ENCODE results near the gene PDE4D.
"Not testable (repeated sequence)": the region's sequence is repeated elsewhere in the genome, so short reads cannot be mapped to it uniquely, and the experiment has no call there.

The PDE4D gene

GRCh38 chr5:59463618-59464166, 429.8 kb downstream of the PDE4D start:
- H3K9ac ChIP-seq (ENCODE audit: low read depth, low read length); H3K36me3 ChIP-seq (ENCODE audit: insufficient read depth, low read length); H3K4me1 ChIP-seq (ENCODE audit: insufficient read depth, low read length); H3K9me3 ChIP-seq (ENCODE audit: control insufficient read depth, insufficient read depth, low read length): not testable (repeated sequence)

- no peaks in the 10 kb centered on the region for H3K36me3 ChIP-seq (ENCODE audit: insufficient read depth, low read length)
- H3K9me3 ChIP-seq (ENCODE audit: control insufficient read depth, insufficient read depth, low read length) = no peaks in the 10 kb centered on the region
- H3K4me1 ChIP-seq (ENCODE audit: insufficient read depth, low read length) = 0 out of 2 replicates have a peak, but pooled peaks cover 4% of the 10 kb centered on the region
- no peak overlapping the region for H3K9ac ChIP-seq (ENCODE audit: low read depth, low read length)
Observed at GRCh38 chr5:59462956-59463355, 430.6 kb downstream of the PDE4D start.

- Histone ChIP-seq H3K9ac (ENCODE audit: low read depth, low read length) (no peak overlapping the region), H3K4me1 (ENCODE audit: insufficient read depth, low read length) (0 out of 2 replicates have a peak, but pooled peaks cover 4% of the 10 kb centered on the region), H3K9me3 (ENCODE audit: control insufficient read depth, insufficient read depth, low read length) (no peaks in the 10 kb centered on the region), H3K36me3 (ENCODE audit: insufficient read depth, low read length) (no peaks in the 10 kb centered on the region)
Observed at GRCh38 chr5:59460368-59461153, 433.0 kb downstream of the PDE4D start.

GRCh38 chr5:59458966-59459729, 434.4 kb downstream of the PDE4D start:
- H3K9me3 ChIP-seq (ENCODE audit: control insufficient read depth, insufficient read depth, low read length) = no peaks in the 10 kb centered on the region
- 0 out of 2 replicates have a peak, but pooled peaks cover 4% of the 10 kb centered on the region for H3K4me1 ChIP-seq (ENCODE audit: insufficient read depth, low read length)
- no peak overlapping the region for H3K9ac ChIP-seq (ENCODE audit: low read depth, low read length)
- no peaks in the 10 kb centered on the region for H3K36me3 ChIP-seq (ENCODE audit: insufficient read depth, low read length)

- Histone ChIP-seq H3K9me3 (ENCODE audit: control insufficient read depth, insufficient read depth, low read length) (no peaks in the 10 kb centered on the region), H3K36me3 (ENCODE audit: insufficient read depth, low read length) (no peaks in the 10 kb centered on the region), H3K9ac (ENCODE audit: low read depth, low read length) (no peak overlapping the region), H3K4me1 (ENCODE audit: insufficient read depth, low read length) (0 out of 2 replicates have a peak, but pooled peaks cover under 1% of the 10 kb centered on the region)
Observed at GRCh38 chr5:59458321-59458720, 435.2 kb downstream of the PDE4D start.

- Histone ChIP-seq H3K36me3 (ENCODE audit: insufficient read depth, low read length) (no peaks in the 10 kb centered on the region), H3K9me3 (ENCODE audit: control insufficient read depth, insufficient read depth, low read length) (no peaks in the 10 kb centered on the region; the same call in 1 of the 2 replicates), H3K4me1 (ENCODE audit: insufficient read depth, low read length) (no peaks in the 10 kb centered on the region), H3K9ac (ENCODE audit: low read depth, low read length) (no peak overlapping the region)
Observed at GRCh38 chr5:59449905-59450644, 443.5 kb downstream of the PDE4D start.

- no peaks in the 10 kb centered on the region; the same call in 1 of the 2 replicates for H3K9me3 ChIP-seq (ENCODE audit: control insufficient read depth, insufficient read depth, low read length)
Observed at GRCh38 chr5:59446356-59446755, 447.2 kb downstream of the PDE4D start.

GRCh38 chr5:59445741-59446140, 447.8 kb downstream of the PDE4D start:
- H3K9ac ChIP-seq (ENCODE audit: low read depth, low read length) = no peak overlapping the region
- no peaks in the 10 kb centered on the region for H3K36me3 ChIP-seq (ENCODE audit: insufficient read depth, low read length)
- H3K4me1 ChIP-seq (ENCODE audit: insufficient read depth, low read length) = no peaks in the 10 kb centered on the region
- no peaks in the 10 kb centered on the region; the same call in 1 of the 2 replicates for H3K9me3 ChIP-seq (ENCODE audit: control insufficient read depth, insufficient read depth, low read length)

More at GRCh38 chr5:59446356-59446755, 447.2 kb downstream of the PDE4D start:
- Histone ChIP-seq H3K4me1 (ENCODE audit: insufficient read depth, low read length) (no peaks in the 10 kb centered on the region), H3K9ac (ENCODE audit: low read depth, low read length) (no peak overlapping the region), H3K36me3 (ENCODE audit: insufficient read depth, low read length) (no peaks in the 10 kb centered on the region)

- Histone ChIP-seq H3K36me3 (ENCODE audit: insufficient read depth, low read length) (no peaks in the 10 kb centered on the region), H3K9ac (ENCODE audit: low read depth, low read length) (no peak overlapping the region), H3K4me1 (ENCODE audit: insufficient read depth, low read length) (no peaks in the 10 kb centered on the region), H3K9me3 (ENCODE audit: control insufficient read depth, insufficient read depth, low read length) (no peaks in the 10 kb centered on the region)
Observed at GRCh38 chr5:59439303-59439702, 454.2 kb downstream of the PDE4D start.

GRCh38 chr5:59437176-59437575, 456.4 kb downstream of the PDE4D start:
- no peaks in the 10 kb centered on the region for H3K9me3 ChIP-seq (ENCODE audit: control insufficient read depth, insufficient read depth, low read length)
- H3K4me1 ChIP-seq (ENCODE audit: insufficient read depth, low read length) = no peaks in the 10 kb centered on the region
- no peaks in the 10 kb centered on the region for H3K36me3 ChIP-seq (ENCODE audit: insufficient read depth, low read length)
- no peak overlapping the region for H3K9ac ChIP-seq (ENCODE audit: low read depth, low read length)

- Histone ChIP-seq H3K36me3 (ENCODE audit: insufficient read depth, low read length) (no peaks in the 10 kb centered on the region), H3K9ac (ENCODE audit: low read depth, low read length) (no peak overlapping the region), H3K9me3 (ENCODE audit: control insufficient read depth, insufficient read depth, low read length) (no peaks in the 10 kb centered on the region), H3K4me1 (ENCODE audit: insufficient read depth, low read length) (no peaks in the 10 kb centered on the region)
Observed at GRCh38 chr5:59436364-59437148, 457.0 kb downstream of the PDE4D start.

GRCh38 chr5:59433174-59433573, 460.4 kb downstream of the PDE4D start:
- no peaks in the 10 kb centered on the region for H3K9me3 ChIP-seq (ENCODE audit: control insufficient read depth, insufficient read depth, low read length)

GRCh38 chr5:59430066-59430685, 463.4 kb downstream of the PDE4D start:
- no peaks in the 10 kb centered on the region for H3K36me3 ChIP-seq (ENCODE audit: insufficient read depth, low read length)
- H3K9me3 ChIP-seq (ENCODE audit: control insufficient read depth, insufficient read depth, low read length) = no peaks in the 10 kb centered on the region
- no peaks in the 10 kb centered on the region for H3K4me1 ChIP-seq (ENCODE audit: insufficient read depth, low read length)
- H3K9ac ChIP-seq (ENCODE audit: low read depth, low read length) = no peak overlapping the region

More at GRCh38 chr5:59433174-59433573, 460.4 kb downstream of the PDE4D start:
- Histone ChIP-seq H3K36me3 (ENCODE audit: insufficient read depth, low read length) (no peaks in the 10 kb centered on the region), H3K9ac (ENCODE audit: low read depth, low read length) (no peak overlapping the region), H3K4me1 (ENCODE audit: insufficient read depth, low read length) (no peaks in the 10 kb centered on the region)

Data from ES-I3 (cell line).